Glomerular visceral epithelial cell (primary cell): Measurements from ENCODE around the gene CHCT1.

Experiments used
- DNase-seq: peaks from one replicate; pipeline ENCODE4 v3.0.0-alpha.2; 2016; ENCODE audit errors: extremely low spot score

Gene CHCT1

DNA sequence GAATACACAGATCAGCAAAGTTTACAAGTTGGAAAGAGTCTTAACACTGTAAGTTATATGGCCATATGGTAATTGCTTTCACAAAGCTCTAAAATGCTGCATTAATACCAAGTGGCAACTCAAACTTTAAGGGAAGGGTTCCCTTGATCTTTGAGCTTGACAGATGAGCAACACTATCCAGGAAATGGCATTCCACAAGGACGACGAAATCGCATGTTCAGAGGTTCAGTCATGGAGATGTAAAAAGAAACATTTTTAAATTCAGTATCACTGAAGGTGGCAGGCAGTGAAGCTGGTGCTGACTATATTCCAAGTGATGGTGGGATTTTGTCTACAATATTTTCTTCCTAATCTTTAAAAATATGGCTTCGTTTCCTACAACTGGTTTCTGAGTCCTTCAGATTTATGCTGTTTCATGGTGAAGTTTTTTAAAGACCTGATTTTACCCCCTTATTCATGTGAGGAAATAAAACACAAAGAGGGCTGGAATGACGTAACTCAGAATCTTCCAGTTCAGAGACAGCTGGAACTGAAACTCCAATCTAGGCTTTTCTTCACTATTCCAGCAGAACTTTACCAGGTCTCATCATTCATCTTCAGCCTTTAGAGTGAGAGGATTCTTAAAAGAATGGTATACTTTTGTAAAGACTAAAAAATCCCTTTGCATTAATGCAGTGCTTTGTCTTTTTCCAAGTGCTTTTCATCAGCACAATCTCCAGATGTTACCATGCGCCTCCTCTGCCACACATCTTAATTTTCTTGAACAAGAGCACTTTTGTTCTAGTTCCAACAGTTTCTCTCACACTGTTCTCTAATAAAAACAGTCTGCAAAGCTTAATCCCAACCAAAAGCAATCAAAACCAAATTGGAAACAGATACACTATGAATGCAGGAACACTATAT, 20.2 kb downstream of the CHCT1 start:
- peak; percentile 29 for DNase-seq

DNA sequence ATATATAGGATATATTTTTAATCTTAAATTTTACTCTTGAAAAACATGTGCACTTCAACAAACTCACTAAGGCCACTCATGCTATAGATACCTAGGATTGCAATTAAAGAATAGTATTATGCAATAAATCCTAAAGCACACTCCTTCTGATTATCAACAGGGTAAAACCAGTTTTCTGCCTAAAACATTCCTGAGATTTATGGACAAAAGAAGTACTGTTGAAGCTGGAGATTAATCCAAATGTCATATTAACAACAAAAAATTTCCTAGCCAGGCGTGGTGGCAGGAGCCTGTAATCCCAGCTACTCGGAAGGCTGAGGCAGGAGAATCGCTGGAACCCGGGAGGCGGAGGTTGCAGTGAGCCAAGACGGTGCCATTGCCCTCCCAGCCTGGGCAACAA, 21.4 kb downstream of the CHCT1 start:
- no peak for DNase-seq

DNA sequence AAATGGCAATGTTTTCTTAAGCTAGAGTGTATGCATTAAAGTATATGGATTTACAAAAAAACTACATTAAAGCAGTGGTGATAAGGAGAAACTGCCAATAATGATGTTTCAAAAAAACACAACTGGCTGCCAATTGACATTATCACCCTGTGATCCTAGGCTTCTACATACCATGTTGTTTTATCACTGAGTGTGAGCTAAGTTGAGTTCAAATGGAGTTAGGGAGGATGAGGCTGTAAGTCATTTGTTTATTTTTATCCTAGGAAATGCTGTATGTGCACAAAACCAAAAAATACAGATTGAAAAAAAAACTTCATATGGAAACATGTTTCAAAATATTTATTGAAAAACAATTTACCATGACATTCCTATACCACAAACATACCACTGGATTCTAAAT, 22.9 kb downstream of the CHCT1 start:
- DNase-seq = no peak

DNA sequence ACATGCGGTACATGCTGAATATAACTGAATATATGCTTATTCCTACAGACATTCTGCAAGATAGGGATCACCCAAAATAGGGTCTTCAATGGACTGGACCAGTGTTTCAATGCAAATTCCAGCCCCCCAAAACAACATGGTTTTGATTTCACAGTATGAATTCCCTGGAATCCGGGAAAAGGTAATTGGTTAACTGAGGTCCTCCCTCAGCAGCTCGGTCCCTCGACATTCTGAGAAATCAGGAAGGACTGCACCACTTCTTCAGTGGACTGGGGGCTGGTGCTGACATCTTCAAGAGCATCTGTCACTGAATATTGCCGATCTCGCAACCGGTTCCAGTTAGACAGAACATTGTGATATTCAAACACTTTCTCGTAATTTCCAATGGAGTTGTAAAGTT, 25.1 kb downstream of the CHCT1 start:
- no peak for DNase-seq

DNA sequence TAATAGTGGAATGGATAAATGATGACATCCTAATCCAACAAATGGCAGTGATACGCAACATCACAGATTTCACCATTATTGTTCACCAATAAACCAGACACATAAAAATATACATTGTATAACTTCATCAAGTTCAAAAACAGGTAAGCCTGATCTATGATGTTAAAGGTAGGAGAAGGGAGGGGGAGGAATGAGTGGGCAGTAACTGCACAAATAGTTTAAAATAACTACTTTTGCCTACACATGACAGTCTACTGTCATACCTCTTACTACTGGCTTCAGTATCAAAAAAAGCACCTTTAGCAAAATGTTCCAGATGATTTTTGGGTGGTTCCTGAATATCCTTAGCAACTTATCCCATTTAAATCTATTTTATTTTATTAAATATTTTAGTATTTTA, 28.8 kb downstream of the CHCT1 start:
- no peak for DNase-seq

DNA sequence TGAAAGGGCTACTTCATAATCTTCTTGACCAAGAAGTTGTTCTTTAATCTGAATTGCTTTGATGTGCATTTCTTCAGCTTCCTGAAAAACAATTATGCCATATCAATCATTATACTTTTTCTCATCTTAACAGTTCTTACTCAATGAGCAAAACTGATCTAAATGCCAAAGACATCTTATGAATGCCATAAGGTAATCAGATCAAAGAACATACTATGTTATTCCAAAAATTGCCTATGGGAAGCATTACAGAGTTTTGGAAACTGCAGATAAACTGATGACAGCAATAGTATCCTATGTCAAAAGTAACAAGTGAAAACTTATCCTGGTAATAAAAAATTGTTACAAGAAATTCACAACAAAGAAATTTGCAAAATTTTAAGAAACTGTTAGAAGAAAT, 29.7 kb downstream of the CHCT1 start:
- no peak for DNase-seq

DNA sequence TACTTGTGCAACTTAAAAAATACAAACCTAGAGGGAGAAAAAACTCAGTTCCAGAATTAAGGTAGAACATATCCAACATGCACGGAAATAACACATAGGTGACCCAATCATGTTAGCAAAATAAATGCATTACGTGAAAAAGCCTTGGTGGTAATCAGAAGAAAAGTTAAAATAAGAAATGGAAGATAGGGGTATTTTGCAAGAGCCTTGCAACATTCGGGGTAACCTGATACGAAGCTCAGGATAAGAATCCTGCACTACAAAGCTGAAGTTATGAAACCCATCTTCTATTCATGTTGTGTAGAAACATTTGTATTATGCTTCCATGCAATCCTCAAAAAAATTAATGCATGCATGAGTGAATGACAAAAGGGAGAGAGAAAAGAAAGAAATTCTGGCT, 33.1 kb downstream of the CHCT1 start:
- no peak for DNase-seq

DNA sequence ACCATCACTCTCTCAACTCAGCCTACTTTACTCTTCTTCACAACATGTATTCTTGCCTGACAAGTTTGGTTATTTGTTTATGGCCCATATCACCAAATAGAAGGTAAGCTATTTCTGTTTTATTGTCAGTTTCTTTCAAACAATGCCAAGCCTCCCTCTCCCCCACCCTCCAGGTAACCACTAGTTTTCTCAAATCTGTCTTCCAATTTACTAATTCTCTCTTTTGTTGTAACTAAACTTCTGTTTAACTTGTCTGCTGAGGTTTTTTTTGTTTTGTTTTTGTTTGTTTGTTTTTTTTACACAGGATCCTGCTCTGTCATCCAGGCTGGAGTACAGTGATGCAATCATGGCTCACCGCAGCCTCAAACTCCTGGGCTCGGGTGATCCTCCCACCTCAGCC, 34.9 kb downstream of the CHCT1 start:
- DNase-seq = no peak

DNA sequence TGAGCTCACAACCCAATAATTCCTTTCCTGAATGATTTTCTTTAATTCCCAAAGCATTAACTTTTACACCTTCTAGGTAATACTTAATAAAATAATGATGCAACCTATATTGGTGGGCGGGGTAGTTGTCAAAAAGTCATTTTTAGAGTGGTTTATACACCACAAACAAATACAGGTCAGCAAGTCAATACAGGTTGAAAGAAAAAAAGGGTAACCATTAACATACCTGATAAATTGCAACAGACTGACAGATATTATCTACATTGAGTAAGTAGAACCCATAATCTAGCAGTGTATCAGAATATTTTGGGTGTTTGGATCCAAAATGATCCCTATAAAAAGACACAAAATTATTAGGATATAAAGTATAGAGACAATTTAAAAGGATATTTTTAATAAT, 39.3 kb downstream of the CHCT1 start:
- DNase-seq = no peak

DNA sequence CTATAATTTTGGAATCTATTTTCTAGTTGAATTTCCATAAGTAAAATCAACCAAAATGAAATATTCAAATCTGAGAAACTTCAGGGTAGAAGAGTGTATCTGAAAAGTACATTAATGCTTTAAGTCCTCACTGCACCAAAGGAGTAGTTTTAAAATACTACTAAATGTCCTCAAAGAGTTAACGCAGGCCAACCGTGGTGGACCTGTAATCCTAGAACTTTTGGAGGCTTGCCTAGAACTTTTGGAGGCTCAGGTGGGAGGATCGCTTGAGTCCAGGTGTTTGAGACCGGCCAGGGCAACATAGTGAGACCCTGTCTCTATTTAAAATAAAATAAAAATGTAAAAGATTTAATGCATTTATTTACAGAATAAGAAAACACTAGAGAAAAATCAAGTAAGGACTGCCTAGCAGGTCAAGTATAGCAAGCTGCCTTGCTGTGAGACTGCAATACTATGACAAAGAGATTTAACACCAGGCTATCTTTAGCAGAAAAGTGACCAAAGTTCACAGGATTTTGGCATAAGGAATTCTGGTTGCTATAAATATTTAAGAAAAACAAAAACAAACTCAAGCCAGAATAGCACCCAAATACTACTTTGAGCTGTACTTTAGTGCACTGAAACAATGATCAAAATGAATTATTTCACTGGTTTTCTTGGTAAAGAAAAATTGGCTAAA, 41.0 kb downstream of the CHCT1 start:
- no peak for DNase-seq

DNA sequence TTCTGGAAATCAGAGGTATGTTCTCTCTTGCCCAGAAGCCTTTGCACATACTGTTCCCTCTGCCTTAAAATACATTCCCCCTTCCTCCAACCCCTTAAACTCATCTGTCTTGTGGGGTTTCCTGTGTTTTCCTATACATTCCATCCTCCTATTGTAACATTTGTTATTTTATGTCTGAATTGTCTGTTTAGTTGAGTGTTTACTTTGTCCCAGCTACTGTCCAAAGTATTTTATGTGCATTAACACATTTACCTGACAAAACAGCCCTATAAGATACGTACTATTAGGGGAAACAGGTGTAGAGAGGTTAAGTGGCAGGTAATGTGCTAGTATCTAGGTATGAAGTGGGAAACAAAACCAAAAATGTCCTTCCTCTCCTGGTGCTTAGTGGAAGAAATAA, 42.1 kb downstream of the CHCT1 start:
- DNase-seq = no peak

DNA sequence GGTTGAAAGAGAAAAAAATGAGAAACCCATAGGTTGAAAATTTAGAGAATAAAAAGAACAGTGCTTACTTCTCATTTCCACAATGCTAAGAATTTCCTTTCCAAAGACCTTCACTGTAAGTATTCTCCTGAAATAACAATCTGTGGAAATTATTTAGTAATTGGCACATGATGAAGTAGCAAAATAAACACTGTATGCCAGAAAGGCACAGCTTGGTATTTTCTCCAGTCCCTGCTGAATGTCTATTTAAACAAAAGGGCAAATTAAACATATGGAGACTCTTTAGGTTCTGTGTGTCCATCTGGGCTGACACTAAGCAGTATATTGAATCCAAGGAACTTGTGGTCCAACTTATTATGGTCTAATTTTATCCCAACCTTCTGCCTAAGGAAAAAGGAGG, 46.1 kb downstream of the CHCT1 start:
- DNase-seq = no peak

DNA sequence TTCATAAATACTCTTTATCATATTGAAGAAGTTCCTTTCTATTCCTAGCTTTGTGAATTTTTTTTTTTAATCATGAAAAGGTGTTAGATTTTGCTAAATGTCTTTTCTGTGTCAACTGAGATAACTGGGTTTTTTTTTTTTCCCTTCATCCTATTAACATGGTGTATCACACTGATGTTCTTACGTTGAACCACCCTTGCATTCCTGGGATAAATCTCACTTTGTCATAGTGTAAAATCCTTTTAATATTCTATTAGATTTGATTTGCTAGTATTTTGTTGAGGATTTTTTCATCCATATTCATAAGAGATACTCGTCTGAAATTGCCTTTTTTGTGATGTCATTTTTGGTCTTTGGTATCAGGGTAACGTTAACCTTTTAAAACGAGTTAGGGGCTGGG, 49.2 kb downstream of the CHCT1 start:
- DNase-seq = no peak

DNA sequence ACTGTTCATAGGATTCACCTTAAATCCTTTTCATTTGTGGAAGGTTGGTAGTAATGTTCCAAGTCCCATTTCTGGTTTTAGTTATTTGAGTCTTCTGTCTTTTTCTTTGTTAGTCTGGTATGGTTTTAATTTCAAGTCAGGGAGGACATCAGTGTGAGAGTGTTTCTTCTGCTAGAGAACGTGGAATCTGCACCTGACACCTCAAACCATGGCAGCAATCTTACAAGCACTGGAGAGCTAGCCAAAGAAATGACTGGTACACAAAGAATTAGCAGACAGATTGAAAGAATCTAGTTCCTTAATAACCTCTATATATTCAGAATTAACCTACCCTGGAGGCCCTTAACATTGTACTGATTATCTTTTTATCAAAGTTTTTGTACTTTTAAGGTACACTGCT, 50.2 kb downstream of the CHCT1 start:
- no peak for DNase-seq

DNA sequence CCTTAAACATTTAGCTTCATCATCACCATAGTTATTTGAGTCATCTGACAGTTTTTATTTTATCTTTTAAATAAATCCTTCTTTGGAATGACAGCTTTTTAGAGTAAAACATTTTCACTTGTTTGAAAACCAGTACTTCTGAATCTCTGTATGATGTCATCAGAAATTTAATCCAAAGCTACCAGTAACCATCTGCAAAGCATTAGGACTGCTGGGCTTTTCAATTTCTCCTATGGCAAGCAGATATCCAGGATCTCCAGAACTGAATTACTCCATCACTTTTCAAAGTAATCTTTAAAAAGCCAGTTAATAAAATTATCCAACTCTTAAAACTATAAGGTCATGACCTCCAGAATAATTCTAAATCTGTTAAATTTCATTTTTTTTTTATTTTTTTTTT, 51.5 kb downstream of the CHCT1 start:
- DNase-seq = no peak
